ENCODE measurements around the gene ZNF385B.

The ZNF385B gene

GRCh38 chr2:179855673-179856072 is 5.7 kb downstream of the ZNF385B start:
- ATAC-seq = no peak
- DNase-seq = no peak

DNA sequence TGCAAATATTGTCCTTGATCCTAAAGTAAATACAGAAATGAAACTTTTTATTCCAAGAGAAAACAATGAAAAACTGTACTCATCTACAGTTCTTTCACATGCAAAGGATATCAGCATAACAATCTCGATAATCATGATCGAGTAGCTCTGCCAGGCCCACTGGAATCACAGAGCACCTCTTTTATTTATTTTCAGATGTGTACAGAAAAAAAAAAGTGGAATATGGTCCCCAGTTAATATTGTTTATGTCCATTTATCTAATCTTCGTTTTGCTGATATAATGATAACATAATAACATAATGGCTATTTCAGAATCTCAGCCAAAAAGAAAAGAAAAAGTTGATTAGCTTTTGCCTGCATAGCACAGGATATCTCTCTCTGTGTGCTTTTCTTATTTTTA is 6.5 kb downstream of the ZNF385B start:
- ATAC-seq (no peak), DNase-seq (no peak)

DNA sequence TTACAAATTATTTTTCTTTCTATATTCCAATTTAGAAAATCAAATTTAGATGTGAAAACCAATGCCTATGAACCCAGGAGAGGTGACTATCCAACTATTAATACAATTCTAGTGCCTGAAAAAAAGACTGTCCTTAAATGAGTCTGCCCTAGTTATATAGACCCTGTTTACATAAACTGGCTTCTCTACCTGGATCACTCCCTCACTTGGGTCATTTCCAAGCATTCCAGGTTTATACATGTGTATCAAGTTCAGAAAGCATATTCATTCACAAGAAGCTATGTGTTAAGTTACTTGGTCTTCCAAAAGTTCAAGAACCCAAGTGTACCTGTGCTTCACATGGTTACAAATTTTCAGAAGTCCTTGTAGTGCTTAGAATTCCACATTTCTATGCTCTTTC is 8.3 kb downstream of the ZNF385B start:
- DNase-seq = no peak

GRCh38 chr2:179850188-179850587 is 11.2 kb downstream of the ZNF385B start:
- no peak for ATAC-seq
- DNase-seq = no peak

More for the DNA sequence above, 8.3 kb downstream of the ZNF385B start:
- no peak for ATAC-seq

GRCh38 chr2:179849719-179850118 is 11.7 kb downstream of the ZNF385B start:
- ATAC-seq (no peak), DNase-seq (no peak)

GRCh38 chr2:179843541-179843940 is 17.9 kb downstream of the ZNF385B start:
- DNase-seq = no peak

GRCh38 chr2:179842498-179843153 is 18.8 kb downstream of the ZNF385B start:
- no peak for ATAC-seq

More at GRCh38 chr2:179843541-179843940, 17.9 kb downstream of the ZNF385B start:
- no peak for ATAC-seq

GRCh38 chr2:179840840-179841239 is 20.6 kb downstream of the ZNF385B start:
- ATAC-seq = no peak
- DNase-seq = no peak

More at GRCh38 chr2:179842498-179843153, 18.8 kb downstream of the ZNF385B start:
- peak; percentile 6 for DNase-seq

GRCh38 chr2:179837408-179837807 is 24.0 kb downstream of the ZNF385B start:
- DNase-seq = no peak
- ATAC-seq = no peak

DNA sequence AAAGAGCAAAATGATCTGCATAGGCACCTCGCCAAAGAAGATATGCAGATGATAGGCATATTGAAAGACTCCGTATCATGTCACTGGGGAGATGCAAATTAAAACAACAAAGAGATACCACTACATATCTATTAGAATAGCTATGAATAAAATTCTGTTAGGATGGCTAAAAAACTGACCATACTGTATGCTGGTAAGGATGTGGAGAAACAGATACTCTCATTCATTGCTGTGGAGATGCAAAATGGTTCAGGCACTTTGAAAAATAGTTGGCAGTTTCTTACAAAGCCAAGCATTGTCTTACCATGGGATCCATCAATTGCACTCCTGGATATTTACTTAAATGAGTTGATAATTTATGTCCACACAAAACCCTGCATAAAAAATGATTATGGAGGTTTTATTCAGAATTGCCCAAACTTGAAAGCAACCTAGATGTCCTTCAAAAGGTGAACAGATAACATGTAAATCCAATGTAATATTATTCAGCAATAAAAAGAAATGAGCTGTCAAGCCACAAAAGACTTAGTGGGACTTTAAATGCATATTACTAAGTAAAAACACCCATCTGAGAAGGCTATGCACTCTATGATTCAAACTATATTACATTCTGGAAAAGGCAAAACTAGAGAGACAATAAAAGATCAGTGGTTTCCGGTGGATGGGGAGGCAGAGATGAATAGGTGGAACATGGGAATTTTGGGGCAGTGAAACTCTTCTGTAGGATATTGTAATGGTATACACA is 31.2 kb downstream of the ZNF385B start:
- no peak for DNase-seq
- no peak for ATAC-seq

DNA sequence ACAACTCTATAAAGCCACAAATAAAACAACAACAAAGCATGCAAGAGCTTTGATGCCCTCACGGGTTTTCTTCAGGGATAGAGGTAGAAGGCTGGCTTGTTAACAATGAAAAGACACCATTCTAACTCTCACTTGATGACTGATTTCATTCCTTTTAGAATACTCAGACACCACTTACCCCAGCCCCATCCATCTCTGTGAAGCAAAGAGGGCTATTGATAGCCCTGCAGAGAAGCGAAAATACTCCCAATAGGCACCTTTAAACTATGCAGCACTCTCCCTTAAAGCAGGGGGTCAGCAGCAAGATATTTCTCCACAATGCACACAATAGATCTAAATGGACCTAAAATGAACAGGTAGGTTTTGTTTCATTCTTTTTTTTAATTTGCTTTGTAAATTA is 35.1 kb downstream of the ZNF385B start:
- no peak for DNase-seq
- no peak for ATAC-seq

GRCh38 chr2:179825494-179825893 is 35.9 kb downstream of the ZNF385B start:
- no peak for DNase-seq
- no peak for ATAC-seq

- DNase-seq (no peak), ATAC-seq (no peak)
These were observed 36.5 kb downstream of the ZNF385B start for GRCh38 chr2:179824961-179825360.

DNA sequence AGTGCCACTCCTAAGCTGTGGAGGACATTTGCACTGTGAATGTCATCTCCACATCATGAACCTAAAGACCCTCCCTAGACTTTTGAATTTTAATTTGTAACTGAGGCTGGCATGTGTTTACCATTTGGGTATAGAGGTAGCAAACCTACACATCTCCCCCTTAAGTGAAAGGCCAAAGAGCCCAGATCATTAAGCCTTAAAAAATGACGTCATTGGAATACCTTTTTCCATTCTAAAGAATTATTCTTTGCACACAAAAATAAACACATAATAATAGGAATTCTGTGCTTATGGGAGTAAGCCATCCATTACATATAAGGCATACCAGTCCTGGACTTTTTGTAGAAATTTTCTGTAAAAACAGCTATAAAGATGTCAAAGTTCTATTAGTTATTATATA is 38.9 kb downstream of the ZNF385B start:
- ATAC-seq (no peak), DNase-seq (no peak)

DNA sequence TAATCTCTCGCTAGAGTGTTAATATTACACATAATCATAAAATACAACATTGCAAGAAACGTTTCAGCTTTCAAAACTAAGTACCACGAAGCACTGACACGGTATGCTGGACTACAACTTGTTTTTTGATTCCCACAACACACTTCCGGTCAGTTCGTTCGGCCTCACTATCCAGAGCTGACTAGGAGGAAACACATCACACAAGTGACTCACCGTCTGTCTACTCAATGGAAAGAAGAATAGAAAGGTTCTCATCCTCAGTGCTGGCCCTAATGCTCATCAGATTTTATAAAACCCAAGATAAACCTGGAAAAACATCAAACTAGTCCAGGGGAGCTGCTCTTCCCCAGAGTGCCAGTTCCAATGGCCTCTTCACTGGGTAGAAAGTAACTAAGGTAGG is 42.9 kb downstream of the ZNF385B start:
- DNase-seq (no peak), ATAC-seq (no peak)

DNA sequence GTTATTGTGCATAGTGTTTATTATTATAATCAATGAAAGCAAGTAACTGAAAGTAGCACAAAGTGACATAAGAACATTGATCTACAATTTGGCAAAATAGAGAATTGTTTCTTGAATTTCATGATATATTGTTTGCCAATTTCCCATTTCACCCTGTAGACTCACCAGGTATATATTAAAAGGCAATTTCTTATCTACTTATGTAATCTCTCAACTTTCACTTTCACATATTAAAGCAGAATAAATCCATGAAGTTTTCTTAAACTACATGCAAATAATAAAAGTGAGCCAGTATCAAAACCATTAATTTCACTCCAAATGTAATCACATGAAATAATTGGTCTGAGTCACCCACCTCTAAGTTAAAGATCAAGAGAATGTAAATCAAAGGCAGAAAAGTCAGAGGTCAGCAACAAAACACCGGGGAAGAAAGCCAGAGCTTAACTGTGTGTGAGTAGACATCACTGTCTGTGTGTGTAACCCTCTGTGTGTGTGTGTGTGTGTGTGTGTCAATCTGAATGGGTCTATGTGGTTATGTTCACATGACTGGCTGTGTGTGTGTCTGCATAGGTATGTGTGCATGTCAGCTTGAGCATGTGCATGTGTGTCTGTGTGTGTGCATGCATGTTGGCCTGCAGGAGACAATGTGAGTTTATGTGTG is 44.1 kb downstream of the ZNF385B start:
- ATAC-seq = no peak
- no peak for DNase-seq

DNA sequence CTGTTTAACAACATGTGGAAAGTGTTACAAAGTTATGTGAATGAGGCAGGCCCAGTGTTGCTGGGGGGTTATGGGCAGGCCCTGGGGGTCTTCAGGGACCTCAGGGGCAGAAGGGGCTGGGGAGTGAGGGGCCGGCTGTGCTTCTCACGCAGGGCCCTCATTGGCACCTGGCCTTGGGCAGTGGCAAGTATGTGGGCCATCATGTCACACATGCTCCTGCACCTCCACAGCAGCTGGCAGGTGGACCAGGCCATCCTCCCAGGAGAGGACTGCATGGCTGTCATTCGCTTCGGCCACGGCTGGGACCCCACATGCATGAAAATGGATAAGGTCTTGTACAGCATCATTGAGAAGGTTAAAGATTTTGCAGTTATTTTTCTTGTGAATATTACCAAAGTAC is 47.4 kb downstream of the ZNF385B start:
- DNase-seq (no peak), ATAC-seq (no peak)

- ATAC-seq = no peak
- DNase-seq = no peak
These were observed 48.9 kb downstream of the ZNF385B start for GRCh38 chr2:179812501-179812900.

GRCh38 chr2:179811042-179811441 is 50.4 kb downstream of the ZNF385B start:
- no peak for ATAC-seq
- no peak for DNase-seq

GRCh38 chr2:179809606-179810005 is 51.8 kb downstream of the ZNF385B start:
- ATAC-seq (no peak), DNase-seq (no peak)

DNA sequence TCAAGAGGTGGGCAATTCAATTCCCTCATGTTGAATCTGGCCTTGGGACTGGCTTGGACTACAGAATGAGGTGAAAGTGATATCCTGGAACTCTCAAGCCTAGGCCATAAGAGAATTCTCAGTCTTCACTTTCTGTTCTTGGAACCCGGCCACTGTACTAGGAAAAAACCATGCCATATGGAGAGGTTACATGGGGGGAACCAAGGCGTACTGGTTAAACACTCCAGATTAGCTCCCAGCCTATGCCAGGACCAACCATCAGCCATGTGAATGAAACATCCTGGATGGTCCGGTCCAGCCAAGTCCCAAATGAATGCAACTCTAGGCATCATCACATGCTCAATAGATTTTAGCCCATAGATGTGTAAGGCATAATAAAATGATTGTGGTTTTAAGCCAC is 56.4 kb downstream of the ZNF385B start:
- DNase-seq = no peak

GRCh38 chr2:179804206-179804605 is 57.2 kb downstream of the ZNF385B start:
- DNase-seq (no peak), ATAC-seq (no peak)

More for the DNA sequence above, 56.4 kb downstream of the ZNF385B start:
- ATAC-seq = no peak
